H1 (cell line): ENCODE results near the gene TRAF3IP1. TPM values are rescaled to one million over a fixed set of nuclear protein-coding genes. Genes with fewer than 3 reads are reported as not detected.

Experiments
- GABPA ChIP-seq: IDR thresholded peaks from 2 replicates; pipeline ENCODE4 v1.6.1; 2011; ENCODE audit warnings: mild to moderate bottlenecking, low read length, moderate library complexity, borderline replicate concordance; ENCODE audit not compliant: insufficient read depth
- HDAC6 ChIP-seq: IDR thresholded peaks from one replicate; pipeline ENCODE4 v1.7.1; 2012; ENCODE audit warnings: low read depth, mild to moderate bottlenecking, inconsistent platforms, low read length, moderate library complexity
- JUN ChIP-seq: IDR thresholded peaks from 2 replicates; pipeline ENCODE4 v1.6.1; 2011; ENCODE audit warnings: low read depth, mild to moderate bottlenecking, improper control_type of control experiment, low read length
- JUND ChIP-seq: IDR thresholded peaks from 2 replicates; pipeline ENCODE4 v1.6.1; 2011; ENCODE audit warnings: mild to moderate bottlenecking, improper control_type of control experiment, low read length
- PHF8 ChIP-seq: fragments of 200-600 bp; sonication (generic); conservative IDR thresholded peaks from 2 replicates; pipeline ENCODE4 v1.7.1; 2012; ENCODE audit warnings: low read depth, mild to moderate bottlenecking, inconsistent platforms, low read length, moderate library complexity
- RNF2 ChIP-seq: fragments of 200-900, 300-1000 bp; sonication (generic); IDR thresholded peaks from 2 replicates; pipeline ENCODE4 v1.7.1; 2016; ENCODE audit warnings: borderline replicate concordance, low read depth, mild to moderate bottlenecking, antibody characterized with exemption, low read length; ENCODE audit not compliant: poor library complexity, severe bottlenecking; ENCODE audit errors: missing control alignments
- TAF7 ChIP-seq: optimal IDR thresholded peaks from 2 replicates; pipeline ENCODE3; 2011; ENCODE audit warnings: low read depth, mild to moderate bottlenecking, inconsistent platforms, low read length, moderate library complexity, borderline replicate concordance
- polyA plus RNA-seq, 7 experiments: library from polyadenylated mRNA; depleted of rRNA in 3 of 7; stranded (reverse) in 5 of 7; unstranded in 2 of 7; fragments of >200 nt in 5 of 7; fragments of 200-250 nt in 2 of 7; gene quantifications; 1 replicate in 5 of 7; 2 replicates in 1 of 7; 4 replicates in 1 of 7; pipeline versions ENCODE4 v1.2.1 to v1.2.3, GENCODE V29; 2011 to 2013; ENCODE audit warnings: missing spikeins in 2 of 7, mixed read lengths in 2 of 7
- total RNA-seq: library from RNA; stranded (reverse); fragmentation: NEBNext Ultra II Directional; extraction: Animal tissue kit (Norgen Biotek cat#: 25700); gene quantifications from 2 replicates; pipeline ENCODE4 v1.2.1, GENCODE V29; 2021
- TF ChIP-seq, protein P1 (sequence below): IDR thresholded peaks from 2 replicates; pipeline ENCODE4 v1.6.1; 2012; ENCODE audit warnings: inconsistent platforms

The TRAF3IP1 gene
- total and polyA plus RNA-seq, 2 of the 8 experiments (the other 6 are each of a cell fraction or from before 2014, with no cell fraction given) = 2.3 to 17.5 TPM

DNA sequence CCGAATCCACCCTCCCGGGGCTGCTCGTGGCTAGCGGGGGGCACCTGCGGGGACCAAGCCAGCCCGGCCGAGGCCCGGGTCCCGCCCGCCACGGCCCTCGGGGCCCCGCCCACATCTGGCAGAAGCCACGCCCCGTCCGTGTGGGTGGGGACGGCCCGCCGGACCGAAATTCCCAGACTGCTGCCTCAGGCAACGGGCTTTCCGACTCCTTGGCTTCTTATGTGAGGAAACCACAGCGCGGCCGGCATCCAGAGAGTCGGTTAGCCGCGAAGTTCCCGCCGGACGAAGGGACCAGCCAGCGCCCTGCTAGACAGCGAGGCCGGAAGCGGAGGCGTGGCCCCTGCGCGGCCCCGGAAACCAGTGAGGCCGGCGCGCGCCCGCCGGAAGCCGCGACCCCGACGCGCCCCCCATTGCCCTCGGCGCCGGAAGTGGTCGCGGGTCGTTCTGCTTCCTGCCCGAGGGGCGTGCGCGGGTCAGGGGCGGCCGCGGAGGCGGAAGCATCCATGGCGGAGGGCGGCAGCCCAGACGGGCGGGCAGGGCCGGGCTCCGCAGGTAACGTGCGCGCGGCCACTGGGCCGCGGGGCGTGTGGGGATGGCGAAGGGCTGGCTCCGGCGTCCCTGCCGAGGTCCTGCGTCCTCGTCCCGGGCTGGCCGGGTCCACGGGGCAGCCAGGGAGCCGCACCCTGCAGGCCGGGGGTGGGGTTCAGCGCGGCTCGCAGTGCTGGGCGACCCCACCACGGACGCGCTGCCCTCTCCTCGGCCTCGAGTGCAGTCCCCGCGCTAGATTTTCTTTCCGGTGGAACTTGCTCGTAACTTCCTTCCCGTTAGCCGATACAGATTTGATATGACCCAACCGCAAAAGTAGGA lies 106.5 kb downstream of the TRAF3IP1 start, which contains the start of gene ASB1 (continued):
- TF ChIP-seq RNF2 (no peak), PHF8 (peak; percentile 90), JUN (no peak), JUND (no peak), TAF7 (peak; percentile 28), HDAC6 (no peak), GABPA (peak; percentile 90)
- TF ChIP-seq, protein P1, sequence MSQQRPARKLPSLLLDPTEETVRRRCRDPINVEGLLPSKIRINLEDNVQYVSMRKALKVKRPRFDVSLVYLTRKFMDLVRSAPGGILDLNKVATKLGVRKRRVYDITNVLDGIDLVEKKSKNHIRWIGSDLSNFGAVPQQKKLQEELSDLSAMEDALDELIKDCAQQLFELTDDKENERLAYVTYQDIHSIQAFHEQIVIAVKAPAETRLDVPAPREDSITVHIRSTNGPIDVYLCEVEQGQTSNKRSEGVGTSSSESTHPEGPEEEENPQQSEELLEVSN = no peak
